GM23338 (cell line): ENCODE measurements around the gene MTCL3.

Source experiments
- ATAC-seq: fragments of 200-7000 bp; cut with Tn5 transposase; 3 replicates; pipeline ENCODE4 v1.9.1; 2020
- DNase-seq: peaks from one replicate; pipeline ENCODE4 v3.0.0-alpha.2; 2015; ENCODE audit warnings: low spot score
- H2AFZ ChIP-seq: fragments of 200-600 bp; sonication (generic); 2 replicates; pipeline ENCODE4 v1.8.0; 2016; ENCODE audit warnings: antibody characterized with exemption, mild to moderate bottlenecking, moderate library complexity
- H3F3A ChIP-seq: fragments of 200-600 bp; sonication (generic); replicated peaks from 2 replicates; pipeline ENCODE4 v1.8.0; 2017; ENCODE audit warnings: antibody characterized with exemption, mixed run types, low read depth
- H3K27ac ChIP-seq: fragments of 200-600 bp; sonication (generic); 2 replicates; pipeline ENCODE4 v1.6.1; 2016; ENCODE audit warnings: low read depth
- H3K27me3 ChIP-seq: fragments of 200-600 bp; sonication (generic); 2 replicates; pipeline ENCODE4 v1.8.0; 2016; ENCODE audit warnings: mild to moderate bottlenecking, mixed run types, moderate library complexity; ENCODE audit not compliant: insufficient read depth
- H3K36me3 ChIP-seq: fragments of 200-600 bp; sonication (generic); 2 replicates; pipeline ENCODE4 v1.8.0; 2016; ENCODE audit warnings: mild to moderate bottlenecking; ENCODE audit not compliant: insufficient read depth
- H3K4me1 ChIP-seq: fragments of 200-600 bp; sonication (generic); 2 replicates; pipeline ENCODE4 v1.8.0; 2016; ENCODE audit warnings: mild to moderate bottlenecking, moderate library complexity; ENCODE audit not compliant: insufficient read depth
- H3K4me2 ChIP-seq: fragments of 200-600 bp; sonication (generic); 2 replicates; pipeline ENCODE4 v1.7.1; 2017; ENCODE audit warnings: mixed run types
- H3K4me3 ChIP-seq: fragments of 200-600 bp; sonication (generic); 2 replicates; pipeline ENCODE4 v1.6.1; 2016; ENCODE audit warnings: mixed run types
- H3K79me2 ChIP-seq: fragments of 200-600 bp; sonication (generic); replicated peaks from 2 replicates; pipeline ENCODE4 v1.8.0; 2017; ENCODE audit warnings: mild to moderate bottlenecking; ENCODE audit not compliant: insufficient read depth
- H3K9me2 ChIP-seq: fragments of 200-600 bp; sonication (generic); 2 replicates; pipeline ENCODE4 v1.8.0; 2017; ENCODE audit not compliant: insufficient read depth
- H4K20me1 ChIP-seq: fragments of 200-600 bp; sonication (generic); replicated peaks from 2 replicates; pipeline ENCODE4 v1.8.0; 2017; ENCODE audit warnings: mild to moderate bottlenecking; ENCODE audit not compliant: insufficient read depth
- H3K27ac Mint-ChIP-seq: 2 replicates; pipeline ENCODE4 v1.8.0; 2020; ENCODE audit warnings: inconsistent platforms, mild to moderate bottlenecking, moderate library complexity, mixed read lengths
- H3K27me3 Mint-ChIP-seq: 3 replicates; pipeline ENCODE4 v1.8.0; 2022; ENCODE audit warnings: low read depth, mild to moderate bottlenecking, moderate library complexity, mixed read lengths, inconsistent platforms; ENCODE audit not compliant: insufficient read depth, poor library complexity
- H3K36me3 Mint-ChIP-seq: 3 replicates; pipeline ENCODE4 v1.8.0; 2021; ENCODE audit warnings: low read depth, mild to moderate bottlenecking, inconsistent platforms, moderate library complexity, mixed read lengths
- H3K4me1 Mint-ChIP-seq: 3 replicates; pipeline ENCODE4 v1.8.0; 2020; ENCODE audit warnings: mild to moderate bottlenecking, inconsistent platforms, mixed read lengths
- H3K4me3 Mint-ChIP-seq: 3 replicates; pipeline ENCODE4 v1.8.0; 2021; ENCODE audit warnings: moderate library complexity, mild to moderate bottlenecking, inconsistent platforms, mixed read lengths
- H3K9me3 Mint-ChIP-seq: 3 replicates; pipeline ENCODE4 v1.8.0; 2020; ENCODE audit warnings: moderate library complexity, mild to moderate bottlenecking, inconsistent platforms, mixed read lengths
- CREB1 ChIP-seq: fragments of 250-450 bp; sonication (Bioruptor Pico); IDR thresholded peaks from 2 replicates; pipeline ENCODE4 v1.5.0; 2020; ENCODE audit warnings: low read depth, mild to moderate bottlenecking, moderate library complexity
- EZH2 ChIP-seq: fragments of 200-600 bp; sonication (generic); IDR thresholded peaks from one replicate; pipeline ENCODE4 v1.8.0; 2017; ENCODE audit warnings: antibody characterized with exemption, mild to moderate bottlenecking, low read depth; ENCODE audit not compliant: unreplicated experiment
- EZH2phosphoT487 ChIP-seq: fragments of 200-600 bp; sonication (generic); IDR thresholded peaks from one replicate; pipeline ENCODE4 v1.8.1; 2018; ENCODE audit warnings: antibody characterized with exemption; ENCODE audit not compliant: unreplicated experiment
- JUNB ChIP-seq: IDR thresholded peaks from one replicate; pipeline ENCODE4 v1.6.1; 2016; ENCODE audit warnings: antibody characterized with exemption; ENCODE audit not compliant: unreplicated experiment
- NANOG ChIP-seq: IDR thresholded peaks from 2 replicates; pipeline ENCODE4 v1.6.1; 2016; ENCODE audit warnings: antibody characterized with exemption, borderline replicate concordance
- POLR2AphosphoS5 ChIP-seq: IDR thresholded peaks from 2 replicates; pipeline ENCODE4 v1.6.1; 2016; ENCODE audit warnings: antibody characterized with exemption, low read depth
- STAT1 ChIP-seq: IDR thresholded peaks from one replicate; pipeline ENCODE4 v1.6.1; 2016; ENCODE audit warnings: antibody characterized with exemption; ENCODE audit not compliant: unreplicated experiment
- ZNF114 ChIP-seq: fragments of 250-450 bp; sonication (Bioruptor Pico); IDR thresholded peaks from 2 replicates; pipeline ENCODE4 v1.5.0; 2020; ENCODE audit warnings: mild to moderate bottlenecking, moderate library complexity
- ZNF331 ChIP-seq: fragments of 250-450 bp; sonication (Bioruptor Pico); IDR thresholded peaks from 2 replicates; pipeline ENCODE4 v1.5.0; 2020; ENCODE audit warnings: low read depth, mild to moderate bottlenecking, moderate library complexity
- TF ChIP-seq, protein P1 (sequence below), 2 experiments: fragments of 200-600 bp in 1 of 2; sonication (generic) in 1 of 2; conservative IDR thresholded peaks; 2 replicates each; pipeline versions ENCODE4 v1.5.1 to v1.6.1; 2016 to 2017; ENCODE audit warnings: antibody characterized with exemption in 2 of 2, low read depth in 2 of 2, mild to moderate bottlenecking in 2 of 2, moderate library complexity in 1 of 2
- TF ChIP-seq, protein P2 (sequence below): IDR thresholded peaks from one replicate; pipeline ENCODE4 v1.6.1; 2018; ENCODE audit warnings: antibody characterized with exemption; ENCODE audit not compliant: unreplicated experiment
- TF ChIP-seq, protein P3 (sequence below): IDR thresholded peaks from 2 replicates; pipeline ENCODE4 v1.6.1; 2016; ENCODE audit warnings: antibody characterized with exemption
- TF ChIP-seq, protein P4 (sequence below): fragments of 250-450 bp; sonication (Bioruptor Pico); IDR thresholded peaks from 2 replicates; pipeline ENCODE4 v1.5.0; 2020; ENCODE audit warnings: mild to moderate bottlenecking, moderate library complexity

The MTCL3 gene

DNA sequence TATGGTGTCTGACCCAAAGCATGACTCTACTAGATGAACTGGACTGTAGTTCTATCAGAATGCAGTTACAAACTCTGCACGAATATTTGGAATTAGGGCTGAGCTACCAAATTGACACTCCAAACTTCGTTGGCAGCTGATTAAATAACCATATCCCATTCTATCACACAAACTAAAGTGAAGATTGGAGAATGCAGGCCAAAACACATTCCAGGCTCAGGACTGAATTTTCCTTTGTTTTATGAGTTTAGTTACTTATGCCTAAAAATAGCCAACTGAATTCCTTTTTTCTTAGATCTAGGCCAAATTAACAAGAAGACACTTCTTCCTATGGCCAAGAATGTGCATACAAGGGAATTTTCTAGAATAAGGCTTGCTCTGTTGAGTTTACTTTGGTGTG lies 50.2 kb downstream of the MTCL3 start:
- H3K27me3 Mint-ChIP-seq: no peaks in the 10 kb centered on the region
- Histone ChIP-seq H3F3A (no peaks in the 10 kb centered on the region), H3K27ac (no peak overlapping the region), H4K20me1 (no peaks in the 10 kb centered on the region), H3K4me1 (no peaks in the 10 kb centered on the region; the same call in 1 of the 2 replicates), H3K79me2 (no peaks in the 10 kb centered on the region), H3K9me2 (no peaks in the 10 kb centered on the region), H3K4me3 (no peak overlapping the region), H3K4me2 (no peak overlapping the region), H2AFZ (no peak overlapping the region), H3K36me3 (no peaks in the 10 kb centered on the region; the same call in 1 of the 2 replicates), H3K27me3 (no peaks in the 10 kb centered on the region)
- DNase-seq (no peak), ATAC-seq (no peak)
- no peaks in the 10 kb centered on the region for H3K9me3 Mint-ChIP-seq
- TF ChIP-seq, protein P1, sequence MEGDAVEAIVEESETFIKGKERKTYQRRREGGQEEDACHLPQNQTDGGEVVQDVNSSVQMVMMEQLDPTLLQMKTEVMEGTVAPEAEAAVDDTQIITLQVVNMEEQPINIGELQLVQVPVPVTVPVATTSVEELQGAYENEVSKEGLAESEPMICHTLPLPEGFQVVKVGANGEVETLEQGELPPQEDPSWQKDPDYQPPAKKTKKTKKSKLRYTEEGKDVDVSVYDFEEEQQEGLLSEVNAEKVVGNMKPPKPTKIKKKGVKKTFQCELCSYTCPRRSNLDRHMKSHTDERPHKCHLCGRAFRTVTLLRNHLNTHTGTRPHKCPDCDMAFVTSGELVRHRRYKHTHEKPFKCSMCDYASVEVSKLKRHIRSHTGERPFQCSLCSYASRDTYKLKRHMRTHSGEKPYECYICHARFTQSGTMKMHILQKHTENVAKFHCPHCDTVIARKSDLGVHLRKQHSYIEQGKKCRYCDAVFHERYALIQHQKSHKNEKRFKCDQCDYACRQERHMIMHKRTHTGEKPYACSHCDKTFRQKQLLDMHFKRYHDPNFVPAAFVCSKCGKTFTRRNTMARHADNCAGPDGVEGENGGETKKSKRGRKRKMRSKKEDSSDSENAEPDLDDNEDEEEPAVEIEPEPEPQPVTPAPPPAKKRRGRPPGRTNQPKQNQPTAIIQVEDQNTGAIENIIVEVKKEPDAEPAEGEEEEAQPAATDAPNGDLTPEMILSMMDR (conservative IDR thresholded peaks at IDR 0.05; ENCODE audit: low read depth in 2 of 2): no peak
- TF ChIP-seq, protein P2, sequence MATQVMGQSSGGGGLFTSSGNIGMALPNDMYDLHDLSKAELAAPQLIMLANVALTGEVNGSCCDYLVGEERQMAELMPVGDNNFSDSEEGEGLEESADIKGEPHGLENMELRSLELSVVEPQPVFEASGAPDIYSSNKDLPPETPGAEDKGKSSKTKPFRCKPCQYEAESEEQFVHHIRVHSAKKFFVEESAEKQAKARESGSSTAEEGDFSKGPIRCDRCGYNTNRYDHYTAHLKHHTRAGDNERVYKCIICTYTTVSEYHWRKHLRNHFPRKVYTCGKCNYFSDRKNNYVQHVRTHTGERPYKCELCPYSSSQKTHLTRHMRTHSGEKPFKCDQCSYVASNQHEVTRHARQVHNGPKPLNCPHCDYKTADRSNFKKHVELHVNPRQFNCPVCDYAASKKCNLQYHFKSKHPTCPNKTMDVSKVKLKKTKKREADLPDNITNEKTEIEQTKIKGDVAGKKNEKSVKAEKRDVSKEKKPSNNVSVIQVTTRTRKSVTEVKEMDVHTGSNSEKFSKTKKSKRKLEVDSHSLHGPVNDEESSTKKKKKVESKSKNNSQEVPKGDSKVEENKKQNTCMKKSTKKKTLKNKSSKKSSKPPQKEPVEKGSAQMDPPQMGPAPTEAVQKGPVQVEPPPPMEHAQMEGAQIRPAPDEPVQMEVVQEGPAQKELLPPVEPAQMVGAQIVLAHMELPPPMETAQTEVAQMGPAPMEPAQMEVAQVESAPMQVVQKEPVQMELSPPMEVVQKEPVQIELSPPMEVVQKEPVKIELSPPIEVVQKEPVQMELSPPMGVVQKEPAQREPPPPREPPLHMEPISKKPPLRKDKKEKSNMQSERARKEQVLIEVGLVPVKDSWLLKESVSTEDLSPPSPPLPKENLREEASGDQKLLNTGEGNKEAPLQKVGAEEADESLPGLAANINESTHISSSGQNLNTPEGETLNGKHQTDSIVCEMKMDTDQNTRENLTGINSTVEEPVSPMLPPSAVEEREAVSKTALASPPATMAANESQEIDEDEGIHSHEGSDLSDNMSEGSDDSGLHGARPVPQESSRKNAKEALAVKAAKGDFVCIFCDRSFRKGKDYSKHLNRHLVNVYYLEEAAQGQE: no peak
- no peak for TF ChIP-seq POLR2AphosphoS5
- TF ChIP-seq ZNF114 (CRISPR knock-in tag): no peak
- TF ChIP-seq, protein P3, sequence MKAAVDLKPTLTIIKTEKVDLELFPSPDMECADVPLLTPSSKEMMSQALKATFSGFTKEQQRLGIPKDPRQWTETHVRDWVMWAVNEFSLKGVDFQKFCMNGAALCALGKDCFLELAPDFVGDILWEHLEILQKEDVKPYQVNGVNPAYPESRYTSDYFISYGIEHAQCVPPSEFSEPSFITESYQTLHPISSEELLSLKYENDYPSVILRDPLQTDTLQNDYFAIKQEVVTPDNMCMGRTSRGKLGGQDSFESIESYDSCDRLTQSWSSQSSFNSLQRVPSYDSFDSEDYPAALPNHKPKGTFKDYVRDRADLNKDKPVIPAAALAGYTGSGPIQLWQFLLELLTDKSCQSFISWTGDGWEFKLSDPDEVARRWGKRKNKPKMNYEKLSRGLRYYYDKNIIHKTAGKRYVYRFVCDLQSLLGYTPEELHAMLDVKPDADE: no peak
- TF ChIP-seq EZH2phosphoT487: no peak
- no peak for TF ChIP-seq ZNF331
- TF ChIP-seq NANOG: no peak
- TF ChIP-seq EZH2: no peak
- no peak for TF ChIP-seq STAT1
- TF ChIP-seq CREB1 (CRISPR knock-in tag): no peak
- TF ChIP-seq JUNB: no peak
- TF ChIP-seq, protein P4, sequence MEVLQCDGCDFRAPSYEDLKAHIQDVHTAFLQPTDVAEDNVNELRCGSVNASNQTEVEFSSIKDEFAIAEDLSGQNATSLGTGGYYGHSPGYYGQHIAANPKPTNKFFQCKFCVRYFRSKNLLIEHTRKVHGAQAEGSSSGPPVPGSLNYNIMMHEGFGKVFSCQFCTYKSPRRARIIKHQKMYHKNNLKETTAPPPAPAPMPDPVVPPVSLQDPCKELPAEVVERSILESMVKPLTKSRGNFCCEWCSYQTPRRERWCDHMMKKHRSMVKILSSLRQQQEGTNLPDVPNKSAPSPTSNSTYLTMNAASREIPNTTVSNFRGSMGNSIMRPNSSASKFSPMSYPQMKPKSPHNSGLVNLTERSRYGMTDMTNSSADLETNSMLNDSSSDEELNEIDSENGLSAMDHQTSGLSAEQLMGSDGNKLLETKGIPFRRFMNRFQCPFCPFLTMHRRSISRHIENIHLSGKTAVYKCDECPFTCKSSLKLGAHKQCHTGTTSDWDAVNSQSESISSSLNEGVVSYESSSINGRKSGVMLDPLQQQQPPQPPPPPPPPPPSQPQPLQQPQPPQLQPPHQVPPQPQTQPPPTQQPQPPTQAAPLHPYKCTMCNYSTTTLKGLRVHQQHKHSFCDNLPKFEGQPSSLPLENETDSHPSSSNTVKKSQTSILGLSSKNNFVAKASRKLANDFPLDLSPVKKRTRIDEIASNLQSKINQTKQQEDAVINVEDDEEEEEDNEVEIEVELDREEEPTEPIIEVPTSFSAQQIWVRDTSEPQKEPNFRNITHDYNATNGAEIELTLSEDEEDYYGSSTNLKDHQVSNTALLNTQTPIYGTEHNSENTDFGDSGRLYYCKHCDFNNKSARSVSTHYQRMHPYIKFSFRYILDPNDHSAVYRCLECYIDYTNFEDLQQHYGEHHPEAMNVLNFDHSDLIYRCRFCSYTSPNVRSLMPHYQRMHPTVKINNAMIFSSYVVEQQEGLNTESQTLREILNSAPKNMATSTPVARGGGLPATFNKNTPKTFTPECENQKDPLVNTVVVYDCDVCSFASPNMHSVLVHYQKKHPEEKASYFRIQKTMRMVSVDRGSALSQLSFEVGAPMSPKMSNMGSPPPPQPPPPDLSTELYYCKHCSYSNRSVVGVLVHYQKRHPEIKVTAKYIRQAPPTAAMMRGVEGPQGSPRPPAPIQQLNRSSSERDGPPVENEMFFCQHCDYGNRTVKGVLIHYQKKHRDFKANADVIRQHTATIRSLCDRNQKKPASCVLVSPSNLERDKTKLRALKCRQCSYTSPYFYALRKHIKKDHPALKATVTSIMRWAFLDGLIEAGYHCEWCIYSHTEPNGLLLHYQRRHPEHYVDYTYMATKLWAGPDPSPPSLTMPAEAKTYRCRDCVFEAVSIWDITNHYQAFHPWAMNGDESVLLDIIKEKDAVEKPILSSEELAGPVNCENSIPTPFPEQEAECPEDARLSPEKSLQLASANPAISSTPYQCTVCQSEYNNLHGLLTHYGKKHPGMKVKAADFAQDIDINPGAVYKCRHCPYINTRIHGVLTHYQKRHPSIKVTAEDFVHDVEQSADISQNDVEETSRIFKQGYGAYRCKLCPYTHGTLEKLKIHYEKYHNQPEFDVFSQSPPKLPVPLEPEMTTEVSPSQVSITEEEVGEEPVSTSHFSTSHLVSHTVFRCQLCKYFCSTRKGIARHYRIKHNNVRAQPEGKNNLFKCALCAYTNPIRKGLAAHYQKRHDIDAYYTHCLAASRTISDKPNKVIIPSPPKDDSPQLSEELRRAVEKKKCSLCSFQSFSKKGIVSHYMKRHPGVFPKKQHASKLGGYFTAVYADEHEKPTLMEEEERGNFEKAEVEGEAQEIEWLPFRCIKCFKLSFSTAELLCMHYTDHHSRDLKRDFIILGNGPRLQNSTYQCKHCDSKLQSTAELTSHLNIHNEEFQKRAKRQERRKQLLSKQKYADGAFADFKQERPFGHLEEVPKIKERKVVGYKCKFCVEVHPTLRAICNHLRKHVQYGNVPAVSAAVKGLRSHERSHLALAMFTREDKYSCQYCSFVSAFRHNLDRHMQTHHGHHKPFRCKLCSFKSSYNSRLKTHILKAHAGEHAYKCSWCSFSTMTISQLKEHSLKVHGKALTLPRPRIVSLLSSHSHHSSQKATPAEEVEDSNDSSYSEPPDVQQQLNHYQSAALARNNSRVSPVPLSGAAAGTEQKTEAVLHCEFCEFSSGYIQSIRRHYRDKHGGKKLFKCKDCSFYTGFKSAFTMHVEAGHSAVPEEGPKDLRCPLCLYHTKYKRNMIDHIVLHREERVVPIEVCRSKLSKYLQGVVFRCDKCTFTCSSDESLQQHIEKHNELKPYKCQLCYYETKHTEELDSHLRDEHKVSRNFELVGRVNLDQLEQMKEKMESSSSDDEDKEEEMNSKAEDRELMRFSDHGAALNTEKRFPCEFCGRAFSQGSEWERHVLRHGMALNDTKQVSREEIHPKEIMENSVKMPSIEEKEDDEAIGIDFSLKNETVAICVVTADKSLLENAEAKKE (CRISPR knock-in tag): no peak
- no peak overlapping the region for H3K27ac Mint-ChIP-seq
- peaks cover 12% of the 10 kb centered on the region for H3K36me3 Mint-ChIP-seq
- peaks cover 19% of the 10 kb centered on the region for H3K4me1 Mint-ChIP-seq
- no peak overlapping the region for H3K4me3 Mint-ChIP-seq
